ENCODE measurements around the gene KIR3DL1.
"Not testable (repeated sequence)": the region's sequence is repeated elsewhere in the genome, so short reads cannot be mapped to it uniquely, and the experiment has no call there.

GRCh38 chr19:54782916-54783315, 33.4 kb upstream of the KIR3DL1 start:
- TF ChIP-seq CTCF (conservative IDR thresholded peaks at IDR 0.05 in 1 of 2, IDR thresholded peaks at IDR 0.05 in 1 of 2; ENCODE audit: low read depth in 1 of 2, low read length in 2 of 2); EZH2 (IDR thresholded peaks at IDR 0.05; ENCODE audit: low read length, missing control alignments): not testable (repeated sequence)

All from fibroblast of lung (primary cell).